Activated CD8-positive, alpha-beta memory T cell treated with anti-CD3 and anti-CD28 coated beads, Interleukin-2, amount 50 U/mL, for 24 hours (primary cell): ENCODE results near the gene SP3.

Experiments
- DNase-seq: peaks from one replicate; pipeline ENCODE4 v3.0.0-alpha.2; 2020; ENCODE audit errors: extremely low read depth

Gene SP3

GRCh38 chr2:173965372-173966025 is at the start of gene SP3:
SP3 (minus strand) TSS chr2:173965373; CDS start chr2:173965171, 202 bp downstream.
- peak; percentile 88 for DNase-seq

GRCh38 chr2:174014699-174015070 is 49.5 kb upstream of the SP3 start:
- no peak for DNase-seq

- no peak for DNase-seq
Measured at GRCh38 chr2:174014011-174014698, 49.0 kb upstream of the SP3 start.

GRCh38 chr2:174013315-174013751 is 48.2 kb upstream of the SP3 start:
- no peak for DNase-seq

- no peak for DNase-seq
Measured at GRCh38 chr2:174012347-174013314, 47.5 kb upstream of the SP3 start.

- no peak for DNase-seq
Measured at GRCh38 chr2:174011796-174012195, 46.6 kb upstream of the SP3 start.

GRCh38 chr2:174011173-174011572 is 46.0 kb upstream of the SP3 start:
- DNase-seq, result no peak

- DNase-seq, result no peak
Measured at GRCh38 chr2:174009488-174010223, 44.5 kb upstream of the SP3 start.

- no peak for DNase-seq
Measured at GRCh38 chr2:174008720-174009119, 43.5 kb upstream of the SP3 start.

GRCh38 chr2:174007010-174007409 is 41.8 kb upstream of the SP3 start:
- no peak for DNase-seq

- no peak for DNase-seq
Measured at GRCh38 chr2:174005801-174006419, 40.7 kb upstream of the SP3 start.

GRCh38 chr2:174004905-174005605 is 39.9 kb upstream of the SP3 start:
- DNase-seq, result no peak

- no peak for DNase-seq
Measured at GRCh38 chr2:174003720-174004695, 38.8 kb upstream of the SP3 start.

- DNase-seq, result no peak
Measured at GRCh38 chr2:174002679-174003078, 37.5 kb upstream of the SP3 start.

GRCh38 chr2:174001107-174001506 is 35.9 kb upstream of the SP3 start:
- no peak for DNase-seq

GRCh38 chr2:173999724-174000123 is 34.6 kb upstream of the SP3 start:
- DNase-seq, result no peak

GRCh38 chr2:173999272-173999671 is 34.1 kb upstream of the SP3 start:
- no peak for DNase-seq

GRCh38 chr2:173998386-173998785 is 33.2 kb upstream of the SP3 start:
- no peak for DNase-seq

GRCh38 chr2:173997753-173998152 is 32.6 kb upstream of the SP3 start:
- DNase-seq, result no peak
